NT2/D1 (cell line): ENCODE measurements around the gene FKBP3.

Source experiments
- SUZ12 ChIP-seq: IDR thresholded peaks from 2 replicates; pipeline ENCODE4 v1.6.1; 2011; ENCODE audit not compliant: insufficient read length, insufficient read depth; ENCODE audit errors: extremely low read depth
- YY1 ChIP-seq: IDR thresholded peaks from 2 replicates; pipeline ENCODE4 v1.6.1; 2011; ENCODE audit not compliant: insufficient read length, insufficient read depth
- ZNF274 ChIP-seq: IDR thresholded peaks from 2 replicates; pipeline ENCODE4 v1.6.1; 2011; ENCODE audit warnings: mild to moderate bottlenecking, low read depth, low read length

DNA sequence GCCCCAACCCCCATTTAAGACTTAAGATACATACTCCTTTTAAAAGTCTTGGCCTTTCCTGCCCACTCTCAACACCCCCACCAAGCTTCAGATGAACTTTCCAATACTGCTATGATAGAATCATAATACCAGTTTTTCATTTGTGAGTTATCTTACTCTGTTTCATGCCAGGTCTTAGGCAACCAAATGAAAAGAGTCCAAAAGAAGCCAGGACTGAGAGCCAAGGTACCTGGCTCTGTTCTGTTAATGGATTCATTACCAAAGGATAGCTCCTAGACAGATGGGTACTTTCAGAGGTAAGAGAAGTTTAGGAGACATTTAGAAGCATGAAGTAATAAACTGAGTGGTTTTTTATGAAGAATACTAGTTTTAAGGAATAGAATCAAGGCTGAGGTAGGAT, 35.6 kb upstream of the FKBP3 start:
- TF ChIP-seq ZNF274 (no peak), YY1 (no peak), SUZ12 (no peak)
